ENCODE data around the gene CITED2. TPM values are rescaled to one million over a fixed set of nuclear protein-coding genes. Genes with fewer than 3 reads are reported as not detected.

CITED2 gene
- total RNA-seq, 1 experiment from 2014 or later = 46.1 TPM

GRCh38 chr6:139346392-139346791 is 28.1 kb downstream of the CITED2 start:
- Histone ChIP-seq H2AFZ (ENCODE audit: low read depth, low read length, poor library complexity, severe bottlenecking) (no peak overlapping the region), H3K79me2 (ENCODE audit: insufficient read depth, low read length) (no peaks in the 10 kb centered on the region), H3K4me3 (replicated peaks in 1 of 2; ENCODE audit: low read depth in 1 of 2, low read length in 2 of 2) (no peak overlapping the region), H3K4me2 (ENCODE audit: low read length) (no peak overlapping the region), H4K20me1 (ENCODE audit: insufficient read depth) (no peaks in the 10 kb centered on the region), H3K9me3 (ENCODE audit: control insufficient read depth in 1 of 2, insufficient read depth in 1 of 2, low read depth in 1 of 2, low read length in 2 of 2) (no peaks in the 10 kb centered on the region), H3K36me3 (ENCODE audit: control insufficient read depth in 1 of 2, insufficient read depth in 2 of 2, low read length in 2 of 2) (no peaks in the 10 kb centered on the region), H3K4me1 (ENCODE audit: control insufficient read depth in 1 of 2, insufficient read depth in 2 of 2, low read length in 2 of 2) (no peaks in the 10 kb centered on the region; a peak in 1 of 4 replicates), H3K9me2 (ENCODE audit: insufficient read depth) (no peaks in the 10 kb centered on the region), H3K27me3 (ENCODE audit: insufficient read depth, low read length) (no peaks in the 10 kb centered on the region), H3K9ac (ENCODE audit: low read length) (no peak overlapping the region), H3K27ac (ENCODE audit: low read depth, low read length) (no peak overlapping the region)
- TF ChIP-seq POLR2AphosphoS5 (IDR thresholded peaks at IDR 0.05; ENCODE audit: low read depth, low read length) (no peak), ATF3 (IDR thresholded peaks at IDR 0.05) (no peak)
- ChIA-PET RAD21 (ENCODE audit: low non-redundant PET in 1 of 2, low total read pairs in 2 of 2, uncharacterized antibody in 2 of 2, unreplicated experiment in 2 of 2) (no interaction called here), POLR2A (no interaction called here), CTCF (interaction anchor here (0.6 kb wide), 1 partner anchor 216 kb away, joined by 5 read pairs; no protein-coding TSS in a partner anchor)
- DNase-seq (ENCODE audit: low read depth, low spot score) (no peak), ATAC-seq (no peak)
- intact Hi-C loops (cut with micrococcal nuclease) = no loop called here
- BruUV-seq (replicated peaks) = no TSS peak

- Histone ChIP-seq H3K36me3 (ENCODE audit: control insufficient read depth in 1 of 2, insufficient read depth in 2 of 2, low read length in 2 of 2) (no peaks in the 10 kb centered on the region), H4K20me1 (ENCODE audit: insufficient read depth) (no peaks in the 10 kb centered on the region), H3K79me2 (ENCODE audit: insufficient read depth, low read length) (no peaks in the 10 kb centered on the region), H3K4me3 (replicated peaks in 1 of 2; ENCODE audit: low read depth in 1 of 2, low read length in 2 of 2) (no peak overlapping the region), H3K9ac (ENCODE audit: low read length) (no peak overlapping the region), H3K9me3 (ENCODE audit: control insufficient read depth in 1 of 2, insufficient read depth in 1 of 2, low read depth in 1 of 2, low read length in 2 of 2) (no peaks in the 10 kb centered on the region), H3K27ac (ENCODE audit: low read depth, low read length) (no peak overlapping the region), H2AFZ (ENCODE audit: low read depth, low read length, poor library complexity, severe bottlenecking) (no peak overlapping the region), H3K27me3 (ENCODE audit: insufficient read depth, low read length) (no peaks in the 10 kb centered on the region), H3K4me1 (ENCODE audit: control insufficient read depth in 1 of 2, insufficient read depth in 2 of 2, low read length in 2 of 2) (no peaks in the 10 kb centered on the region; a peak in 1 of 4 replicates), H3K4me2 (ENCODE audit: low read length) (no peak overlapping the region), H3K9me2 (ENCODE audit: insufficient read depth) (no peaks in the 10 kb centered on the region)
- POLR2A ChIA-PET = no interaction called here
- CTCF ChIA-PET = no interaction called here
- DNase-seq (ENCODE audit: low read depth, low spot score) (no peak), ATAC-seq (no peak)
- no peak for TF ChIP-seq POLR2A (IDR thresholded peaks at IDR 0.05; ENCODE audit: borderline replicate concordance, extremely low read depth, insufficient read depth, insufficient read length)
- no peak for TF ChIP-seq ATF3 (IDR thresholded peaks at IDR 0.05)
- TF ChIP-seq SIN3A (IDR thresholded peaks at IDR 0.05; ENCODE audit: low read depth) = no peak
- TF ChIP-seq ZBTB33 (IDR thresholded peaks at IDR 0.05; ENCODE audit: extremely low read depth, insufficient replicate concordance, low read length) = no peak
- no peak for TF ChIP-seq ELF1 (IDR thresholded peaks at IDR 0.05; ENCODE audit: borderline replicate concordance, low read depth)
- no peak for TF ChIP-seq RAD21 (IDR thresholded peaks at IDR 0.05; ENCODE audit: low read depth)
- TF ChIP-seq ZNF274 (IDR thresholded peaks at IDR 0.05; ENCODE audit: low read depth, low read length) = no peak
- no TSS peak for BruUV-seq (replicated peaks)
- RAD21 ChIA-PET (ENCODE audit: low non-redundant PET in 1 of 2, low total read pairs in 2 of 2, uncharacterized antibody in 2 of 2, unreplicated experiment in 2 of 2) = interaction anchor here in 1 of 2 experiments (0.7 kb wide), 1 partner anchor 114 kb away, joined by 5 read pairs; no protein-coding TSS in a partner anchor
- intact Hi-C loops (cut with micrococcal nuclease) = no loop called here
Observed at GRCh38 chr6:139344186-139344963, 30.1 kb downstream of the CITED2 start.

All from HCT116 (cell line).